Ammon's horn (tissue), 1 donor: ENCODE data around the gene TBC1D10A.
A peak's percentile ranks its signal among the peaks of the same experiment; 100 is the strongest.

Source experiments
- DNase-seq: peaks from one replicate; pipeline ENCODE4 v3.0.0-alpha.2; 2016; ENCODE audit warnings: low spot score

Gene TBC1D10A

DNA sequence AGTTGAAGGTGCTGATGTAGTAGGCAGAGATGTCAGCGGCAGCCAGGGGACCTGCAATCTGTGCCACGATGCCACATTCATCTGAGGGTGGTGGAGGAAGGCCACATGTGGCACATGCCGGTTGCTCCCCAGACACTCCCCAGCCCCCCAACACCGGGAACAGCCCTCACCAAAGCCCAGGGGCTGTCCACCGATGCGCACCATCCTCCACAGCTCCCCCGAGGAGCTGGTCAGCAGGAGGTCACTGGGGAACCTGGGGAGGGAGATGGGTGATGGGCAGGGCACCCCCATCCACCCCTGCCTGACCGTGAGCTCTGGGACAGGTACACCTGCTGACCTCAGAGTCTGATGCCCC, 40.9 kb downstream of the TBC1D10A start:
- no peak for DNase-seq

DNA sequence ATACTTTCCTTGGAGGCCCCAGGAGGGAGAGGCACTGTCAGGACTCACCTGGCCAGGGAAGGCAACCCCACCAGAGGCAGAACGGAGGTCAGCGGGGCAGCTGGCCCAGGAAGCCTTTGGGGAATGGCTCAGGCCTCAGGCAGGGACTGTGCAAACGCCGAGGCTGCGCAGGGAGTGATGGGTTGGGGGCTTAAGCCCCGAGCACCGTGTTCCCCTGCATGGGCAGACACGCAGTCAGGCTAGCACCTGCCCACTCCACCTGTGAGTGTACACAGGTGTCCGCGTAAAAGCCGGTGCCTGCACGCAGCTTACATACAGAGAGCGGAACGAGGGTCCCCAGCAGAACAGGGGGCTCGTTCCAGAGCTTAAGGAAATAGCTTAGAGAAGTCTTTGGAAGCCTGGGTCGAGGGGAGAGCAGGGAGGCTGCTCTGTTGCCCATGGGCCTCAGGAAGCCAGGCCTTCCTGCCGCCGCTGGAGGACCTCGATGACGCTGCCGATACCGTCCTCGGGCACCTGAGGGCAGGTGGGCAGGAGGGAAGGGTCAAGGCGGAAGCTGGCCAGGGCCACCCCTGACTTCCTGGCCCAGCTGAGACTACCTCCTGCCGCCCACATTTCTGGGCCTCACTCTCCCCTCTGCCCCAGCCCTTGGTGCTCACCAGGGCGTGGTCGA, 41.4 kb downstream of the TBC1D10A start:
- DNase-seq = no peak

DNA sequence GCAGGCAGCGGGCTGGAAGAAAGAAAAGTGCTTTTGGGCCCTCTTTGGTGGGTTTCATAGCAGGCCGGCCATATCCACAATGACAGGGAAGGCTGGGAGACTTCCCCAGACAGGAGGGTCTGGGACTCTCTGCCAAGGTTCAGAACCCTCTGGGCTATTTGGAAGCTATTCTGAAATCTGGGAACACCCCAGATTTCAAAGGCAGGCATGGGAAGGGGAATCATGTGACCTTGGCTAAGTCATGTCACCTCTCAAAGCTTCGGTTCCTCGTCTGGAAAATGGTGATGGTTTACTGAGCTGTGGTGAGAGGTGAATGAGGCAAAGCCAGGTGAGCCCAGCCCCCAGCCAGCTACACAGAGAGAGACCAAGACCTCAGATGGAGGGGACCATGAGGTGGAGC, 42.1 kb downstream of the TBC1D10A start:
- no peak for DNase-seq

- no peak for DNase-seq
Observed at GRCh38 chr22:30284172-30284571, 42.6 kb downstream of the TBC1D10A start.

GRCh38 chr22:30283342-30283741, 43.4 kb downstream of the TBC1D10A start:
- no peak for DNase-seq

GRCh38 chr22:30282616-30283046, 44.1 kb downstream of the TBC1D10A start:
- DNase-seq = no peak

DNA sequence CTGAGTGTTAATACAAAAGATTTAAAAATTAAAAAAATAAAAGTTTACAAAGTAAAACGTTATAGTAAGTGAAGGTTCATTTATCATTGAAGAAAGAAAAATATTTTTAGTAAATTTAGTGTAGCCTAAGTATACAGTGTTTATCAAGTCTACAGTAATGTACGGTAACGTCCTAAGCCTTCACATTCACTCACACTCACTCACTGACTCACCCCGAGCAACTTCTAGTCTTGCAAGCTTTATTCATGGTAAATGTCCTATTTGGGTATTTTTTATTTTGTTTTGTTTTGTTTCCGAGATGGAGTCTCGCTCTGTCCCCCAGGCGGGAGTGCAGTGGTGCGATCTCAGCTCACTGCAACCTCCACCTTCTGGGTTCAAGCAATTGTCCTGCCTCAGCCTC, 46.2 kb downstream of the TBC1D10A start:
- DNase-seq = no peak

- DNase-seq = no peak
Observed at GRCh38 chr22:30279932-30280331, 46.8 kb downstream of the TBC1D10A start.

DNA sequence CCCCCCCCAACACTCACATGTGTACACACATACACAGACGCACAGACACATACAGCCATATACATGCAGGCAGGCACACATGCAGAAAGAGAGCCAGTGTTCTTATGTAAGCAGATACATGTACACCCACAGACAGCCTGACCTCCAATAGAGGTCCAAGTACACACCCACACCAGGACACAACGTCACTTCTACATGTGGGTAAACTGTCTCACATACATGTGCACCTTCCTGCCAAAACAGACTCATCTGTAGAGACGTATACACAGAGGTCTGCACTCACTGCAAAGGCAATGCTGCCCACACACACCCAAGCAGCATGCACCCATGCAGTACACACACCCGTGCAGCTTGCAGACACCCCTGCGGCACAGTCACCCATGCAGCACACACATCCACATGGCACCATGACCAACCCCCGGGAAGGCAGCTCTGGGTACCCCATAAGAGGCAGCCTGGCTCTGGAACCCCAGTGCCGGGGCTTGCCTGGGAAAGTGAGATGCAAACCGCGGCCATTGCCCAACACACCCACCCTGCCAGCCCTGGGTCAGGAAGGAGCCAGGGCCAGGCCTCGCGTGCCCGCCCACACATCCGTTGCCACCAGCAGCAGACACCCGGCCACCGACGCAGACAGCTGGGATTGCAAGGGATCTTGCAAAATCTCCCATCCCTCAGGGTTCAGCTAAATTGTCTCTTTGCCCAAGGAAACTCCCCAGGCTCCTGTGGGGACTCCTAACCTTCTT, 47.5 kb downstream of the TBC1D10A start:
- peak; percentile 63 for DNase-seq

DNA sequence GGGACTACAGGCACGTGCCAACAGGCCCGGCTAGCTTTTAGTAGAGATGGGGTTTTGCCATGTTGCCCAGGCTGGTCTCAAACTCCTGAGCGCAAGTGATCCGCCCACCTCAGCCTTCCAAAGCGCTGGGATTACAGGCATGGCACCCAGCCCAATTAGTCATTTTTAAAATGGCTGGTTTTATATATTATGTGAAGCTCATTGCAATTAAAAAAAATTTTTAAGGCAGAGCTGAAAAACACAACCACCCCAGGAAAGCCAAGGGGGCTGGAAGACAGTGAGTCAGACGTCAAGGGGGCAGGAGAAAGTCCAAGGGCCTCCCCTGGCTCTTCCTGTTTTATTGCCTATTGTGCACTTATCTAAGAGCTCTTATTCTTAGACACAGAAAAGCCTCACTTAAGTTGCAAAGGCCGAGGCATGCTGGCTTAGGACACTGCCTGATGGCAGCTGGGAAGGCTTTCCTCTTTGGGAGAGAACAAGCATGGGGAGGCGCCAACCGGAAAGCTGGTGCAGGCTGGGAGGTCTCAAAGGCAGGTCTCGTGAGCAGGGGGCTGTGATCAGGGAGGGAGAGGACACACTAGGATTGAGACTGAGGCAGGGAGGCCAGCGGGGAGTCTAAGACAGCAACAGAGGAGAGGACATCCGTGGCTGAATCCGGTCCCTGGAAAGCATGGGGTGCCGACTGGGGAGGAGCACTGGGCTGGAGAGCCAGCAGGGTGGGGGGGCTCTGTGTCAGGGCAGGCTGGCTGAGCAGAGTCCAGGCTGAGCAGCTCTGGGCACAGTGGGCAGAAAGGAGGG, 49.0 kb downstream of the TBC1D10A start:
- DNase-seq = no peak

- no peak for DNase-seq
Observed at GRCh38 chr22:30276039-30276438, 50.7 kb downstream of the TBC1D10A start.

- DNase-seq = no peak
Observed at GRCh38 chr22:30275625-30276024, 51.1 kb downstream of the TBC1D10A start.

GRCh38 chr22:30274437-30274812, 52.3 kb downstream of the TBC1D10A start:
- no peak for DNase-seq

DNA sequence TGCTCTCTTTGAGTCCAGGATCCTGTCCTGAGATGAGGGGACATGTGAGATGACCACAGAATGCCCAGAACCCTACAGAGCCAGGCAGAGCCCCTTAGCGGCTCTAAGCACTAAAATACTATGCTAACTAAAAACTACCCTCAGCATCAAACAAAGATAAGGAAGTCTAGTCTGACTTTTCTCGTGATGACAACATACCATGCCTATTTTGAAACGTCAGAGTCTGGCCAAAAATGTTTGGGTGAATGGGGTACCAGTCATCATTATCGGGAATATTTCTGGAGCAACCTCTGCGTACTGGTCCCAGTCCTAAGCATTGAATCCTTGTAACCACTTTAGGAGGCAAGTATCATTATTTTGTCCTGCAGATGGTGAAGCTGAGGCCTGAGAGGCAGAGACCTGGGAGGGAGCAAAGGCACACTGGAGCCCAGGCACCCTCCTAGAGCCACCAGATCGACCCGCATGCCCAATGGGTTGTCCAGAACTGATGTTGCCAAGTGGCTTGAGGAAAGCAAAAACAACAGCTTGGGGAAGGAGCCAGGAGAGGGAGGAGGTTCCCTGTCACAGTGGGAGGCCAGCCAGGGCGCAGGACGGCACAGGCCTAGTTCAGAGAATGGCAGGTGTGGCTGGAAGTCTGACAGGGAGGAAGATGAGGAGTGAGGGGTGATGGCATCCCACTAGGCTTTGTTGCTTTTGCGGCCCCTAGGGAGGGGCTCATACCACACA, 52.9 kb downstream of the TBC1D10A start:
- no peak for DNase-seq

GRCh38 chr22:30272781-30273601, 53.8 kb downstream of the TBC1D10A start:
- no peak for DNase-seq

- peak; percentile 79 for DNase-seq
Observed at GRCh38 chr22:30270832-30271231, 55.9 kb downstream of the TBC1D10A start.

DNA sequence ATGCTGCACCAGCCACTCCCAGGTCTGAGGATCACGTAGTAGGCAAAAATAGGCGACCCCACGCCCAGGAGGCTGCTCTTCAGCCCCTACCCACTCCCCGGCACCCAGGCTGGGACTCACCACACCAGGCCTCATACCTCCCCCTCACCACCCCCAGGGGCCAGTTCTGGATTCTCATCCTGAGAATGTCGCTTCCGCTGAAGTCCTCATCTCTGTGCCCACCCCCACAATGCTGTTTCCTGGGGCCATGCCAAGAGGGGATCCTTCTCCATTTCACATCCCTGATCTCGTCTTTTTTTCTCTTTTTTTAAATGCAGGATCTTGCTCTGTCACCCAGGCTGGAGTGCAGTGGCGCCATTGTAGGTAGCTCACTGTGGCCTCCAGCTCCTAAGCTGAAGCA, 58.4 kb downstream of the TBC1D10A start:
- no peak for DNase-seq

GRCh38 chr22:30267382-30268302, 59.1 kb downstream of the TBC1D10A start:
- DNase-seq = no peak

DNA sequence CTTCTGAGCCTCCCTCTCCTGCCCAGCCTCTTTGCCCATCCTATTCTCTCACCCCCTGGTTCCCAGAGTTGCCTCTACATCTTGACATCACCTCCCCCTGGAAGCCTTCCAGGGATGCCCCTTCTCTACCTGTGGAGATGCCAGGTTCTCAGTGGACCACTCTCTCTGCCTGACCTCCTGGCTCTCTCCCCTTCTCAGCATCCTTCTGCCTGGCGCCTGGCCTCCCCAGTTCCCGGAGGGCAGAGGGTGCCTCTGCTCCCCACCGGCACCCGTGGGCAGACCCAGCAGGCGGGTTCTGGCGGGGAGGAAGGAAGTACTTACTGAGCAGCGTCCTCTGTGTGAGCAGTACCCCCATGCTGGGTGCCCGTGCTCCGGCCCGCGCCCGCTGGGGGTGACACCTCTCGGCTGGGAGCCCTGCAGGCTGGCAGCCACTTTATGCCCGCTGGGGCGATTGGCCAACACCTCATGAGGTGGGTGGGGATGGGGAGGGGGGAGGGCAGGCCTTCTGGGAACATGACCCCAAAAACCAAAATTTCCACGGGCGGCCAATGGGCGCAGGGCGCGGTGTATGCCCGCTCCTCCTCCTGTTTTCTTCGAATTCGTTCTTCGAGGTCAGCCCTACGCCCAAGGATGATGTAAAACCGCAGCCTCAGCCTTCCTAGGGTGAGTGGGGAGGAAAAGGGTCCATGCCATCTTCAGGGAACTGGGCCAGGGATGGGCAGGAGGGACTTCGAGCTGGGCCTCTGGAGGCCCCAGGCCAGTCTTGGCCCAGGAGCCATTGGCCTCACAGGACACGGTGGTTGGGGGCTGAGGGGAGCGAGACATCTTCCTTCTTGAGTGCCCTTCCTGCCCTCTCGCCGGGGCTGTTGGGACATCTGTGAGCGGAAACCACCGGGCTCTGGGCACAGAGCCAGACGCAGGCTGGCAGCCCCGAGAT, 60.0 kb downstream of the TBC1D10A start, which contains the start of gene OSM:
Gene OSM, minus strand, starts transcription at position 407 of the 937 bp plus-strand sequence. Its CDS starts 52 bp downstream, at position 355.
- DNase-seq = no peak
